GM11168 (cell line): Measurements from ENCODE around the gene STK32B.
"Not testable (repeated sequence)": the region's sequence is repeated elsewhere in the genome, so short reads cannot be mapped to it uniquely, and the experiment has no call there.

ENCODE experiments used
- in situ Hi-C: fragments of 300-500 bp; cut with MboI; formaldehyde crosslinking; loops from one replicate; pipeline ENCODE4 v1.12.0; 2022; ENCODE audit warnings: low sequenced_read_pairs; ENCODE audit not compliant: unreplicated experiment

Gene STK32B

DNA sequence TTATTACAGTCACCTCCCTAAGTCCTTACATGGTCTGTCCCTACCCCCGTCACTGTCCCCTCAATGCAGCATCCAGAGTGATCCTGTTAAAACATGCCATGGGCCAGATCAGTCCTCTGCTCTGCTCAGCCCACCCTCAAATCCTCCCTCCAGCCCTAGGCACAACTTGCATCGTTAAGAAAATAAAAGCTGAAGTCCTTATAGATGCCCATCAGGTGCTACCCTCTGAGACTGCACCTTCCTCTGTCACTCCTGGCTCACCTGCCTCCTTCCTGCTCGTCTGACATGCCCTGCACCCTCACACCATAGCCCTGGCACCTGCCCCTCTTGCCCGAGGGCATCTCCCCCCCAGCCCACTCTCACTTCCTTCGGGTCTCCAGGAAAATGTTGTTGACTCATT, 4.1 kb downstream of the STK32B start:
- in situ Hi-C loops: no loop called here

DNA sequence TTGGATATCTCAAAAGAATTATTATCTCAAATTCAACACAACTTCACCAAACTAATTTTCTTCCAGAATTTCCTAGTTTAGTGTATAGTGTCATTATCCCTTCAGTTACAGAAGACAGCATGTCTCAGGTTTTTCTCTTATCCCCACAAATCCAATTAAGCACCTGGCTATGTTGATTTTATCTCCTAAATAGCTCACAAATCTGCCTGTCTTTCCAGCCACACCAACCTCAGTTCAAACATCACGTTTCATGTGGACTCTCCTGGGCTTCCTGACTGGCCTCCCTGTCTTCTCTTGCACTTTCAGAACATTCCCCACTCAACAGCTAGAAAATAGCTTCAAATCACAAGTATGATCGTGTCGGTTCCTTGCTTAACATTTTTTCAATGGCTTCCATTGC, 14.8 kb downstream of the STK32B start:
- in situ Hi-C loops: no loop called here

- in situ Hi-C loops: not testable (repeated sequence)
Observed at GRCh38 chr4:5066968-5067367, 15.7 kb downstream of the STK32B start.

GRCh38 chr4:5067908-5068307, 16.6 kb downstream of the STK32B start:
- in situ Hi-C loops: no loop called here

DNA sequence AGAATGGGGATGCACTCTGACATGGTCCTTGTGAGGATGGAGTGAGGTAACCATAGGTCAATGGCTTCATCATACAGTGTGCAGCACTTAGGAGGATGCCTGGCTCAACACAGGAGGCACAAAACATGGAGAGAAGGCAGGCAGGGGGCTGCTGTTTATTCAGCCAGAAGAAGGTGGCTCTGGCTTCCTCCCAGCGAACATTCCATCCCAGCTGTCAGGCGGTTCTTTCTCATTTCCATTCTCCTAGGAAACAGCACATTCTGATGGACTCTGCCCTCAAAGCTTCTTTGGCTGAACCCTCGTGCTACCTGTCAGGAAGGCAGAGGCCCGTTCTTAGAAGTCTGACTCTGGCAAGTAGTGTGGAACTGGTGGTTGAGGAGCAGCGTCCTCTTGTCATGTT, 18.6 kb downstream of the STK32B start:
- in situ Hi-C loops: no loop called here

DNA sequence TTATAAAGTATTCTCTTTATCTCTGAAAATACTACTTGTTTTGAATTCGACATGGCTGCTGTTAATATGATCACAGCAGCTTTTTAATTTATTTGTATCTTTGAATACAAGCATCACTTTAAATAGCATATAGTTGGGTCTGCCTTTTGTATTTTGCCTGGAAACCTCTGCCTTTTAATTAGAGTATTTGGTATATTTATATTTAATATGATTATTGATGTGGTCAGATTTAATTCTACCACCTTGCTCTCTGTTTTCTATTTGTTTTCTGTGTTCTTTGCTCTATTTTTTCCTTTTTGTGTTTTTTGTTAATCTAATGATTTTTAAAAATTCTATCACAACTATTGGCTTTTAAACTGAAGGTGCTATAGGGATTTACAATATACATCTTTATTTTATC, 21.7 kb downstream of the STK32B start:
- in situ Hi-C loops: no loop called here

GRCh38 chr4:5078009-5078408, 26.7 kb downstream of the STK32B start:
- in situ Hi-C loops: no loop called here

DNA sequence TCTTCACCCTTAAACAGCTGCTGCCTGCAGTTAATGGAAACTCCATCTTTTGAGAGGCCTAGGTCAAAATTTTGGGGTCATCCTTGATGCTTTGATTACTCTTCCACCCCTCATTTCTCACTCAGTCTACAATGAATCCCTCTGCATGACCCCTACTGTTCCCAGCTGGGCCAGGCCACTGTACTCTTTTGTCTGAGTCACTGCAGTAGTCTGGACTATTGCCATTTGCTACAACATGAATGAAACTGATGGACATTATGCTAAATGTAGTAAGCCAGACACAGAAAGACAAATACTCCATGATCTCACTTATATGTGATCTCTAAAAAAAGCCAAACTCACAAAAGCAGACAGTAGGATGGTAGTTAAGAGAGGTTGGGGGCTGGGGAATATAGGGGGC, 28.3 kb downstream of the STK32B start:
- in situ Hi-C loops: no loop called here

DNA sequence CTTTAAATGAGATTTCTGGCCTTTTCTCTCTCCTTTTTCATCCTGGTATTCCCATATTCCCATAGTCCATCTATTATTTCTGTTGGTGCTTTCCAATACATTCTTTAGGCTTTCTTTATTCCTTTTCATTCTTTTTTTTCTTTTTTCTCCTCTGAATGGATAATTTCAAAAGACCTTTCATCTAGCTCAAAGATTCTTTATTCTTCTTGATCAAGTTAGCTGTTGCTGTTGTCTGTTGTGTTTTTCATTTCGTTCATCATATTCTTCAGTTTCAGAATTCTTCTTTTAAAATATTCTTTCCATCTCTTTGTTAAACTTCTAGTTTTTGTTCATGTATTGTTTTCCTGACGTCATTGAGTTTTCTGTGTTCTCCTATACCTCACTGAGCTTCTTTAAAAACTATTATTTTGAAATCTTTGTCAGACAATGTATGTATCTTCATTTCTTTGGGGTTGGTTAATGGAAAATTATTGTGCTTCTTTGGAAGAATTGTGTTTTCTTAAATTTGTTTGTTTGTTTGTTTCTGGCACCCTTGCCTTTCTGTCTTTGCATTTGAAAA, 30.2 kb downstream of the STK32B start:
- in situ Hi-C loops: no loop called here

DNA sequence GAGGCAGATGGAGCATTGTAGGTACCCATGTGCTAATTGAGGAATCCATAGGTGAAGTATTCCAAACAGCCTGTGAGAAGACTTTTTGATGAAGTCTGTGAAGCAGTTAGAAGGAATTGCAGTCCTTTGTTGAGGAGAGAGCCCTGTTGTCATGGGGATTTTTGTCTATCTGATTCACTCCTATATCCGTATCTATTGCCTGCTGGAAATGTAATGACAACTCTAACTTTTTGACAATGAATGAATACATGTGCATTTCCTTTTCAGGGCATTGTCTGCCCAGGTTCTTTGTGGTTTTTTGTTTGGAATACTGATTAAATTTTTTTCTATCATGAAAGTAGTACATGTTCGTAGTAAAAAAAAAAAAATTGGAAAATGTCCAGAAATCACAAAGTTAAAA, 31.1 kb downstream of the STK32B start:
- in situ Hi-C loops: no loop called here

- in situ Hi-C loops: no loop called here
Observed at GRCh38 chr4:5084911-5085475, 33.7 kb downstream of the STK32B start.

DNA sequence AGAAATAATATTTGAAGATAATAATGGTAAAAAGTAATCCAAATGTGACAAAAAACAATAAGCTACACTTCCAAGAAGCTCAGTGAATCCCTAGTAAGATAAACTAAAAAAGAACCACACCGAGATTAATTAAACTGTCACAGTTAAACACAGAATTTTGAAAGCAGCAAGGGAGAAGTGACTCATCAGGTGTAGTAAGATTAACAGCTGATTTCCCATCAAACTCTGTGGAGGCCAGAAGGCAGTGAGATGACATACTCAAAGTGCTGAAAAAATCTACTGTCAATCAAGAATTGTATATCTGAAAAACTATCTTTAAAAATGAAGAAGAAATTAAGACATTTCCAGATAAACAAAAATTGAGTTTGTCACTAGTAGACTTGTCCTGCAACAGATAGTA, 35.3 kb downstream of the STK32B start:
- in situ Hi-C loops: no loop called here

DNA sequence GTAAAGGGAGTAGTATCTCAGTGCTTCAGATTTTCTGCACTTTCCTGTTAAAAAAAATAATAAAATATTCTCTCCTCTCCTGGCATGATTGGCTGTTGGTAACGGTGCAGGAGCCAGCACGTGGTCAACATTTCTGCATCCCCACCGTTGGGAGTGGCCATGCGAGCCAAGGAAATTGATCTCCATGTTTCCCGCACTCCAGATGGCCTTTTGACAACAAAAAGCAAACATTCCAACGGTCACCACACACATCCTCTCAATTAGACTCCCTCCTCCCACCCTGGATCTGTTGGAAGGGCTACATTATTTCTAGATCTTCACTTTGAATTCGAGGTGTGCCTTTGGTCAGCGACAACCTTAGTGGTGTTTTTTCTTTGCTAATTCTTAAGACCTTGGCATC, 45.0 kb downstream of the STK32B start:
- in situ Hi-C loops: no loop called here

GRCh38 chr4:5098176-5098575, 46.9 kb downstream of the STK32B start:
- in situ Hi-C loops: no loop called here

GRCh38 chr4:5100336-5100735, 49.1 kb downstream of the STK32B start:
- in situ Hi-C loops: no loop called here

GRCh38 chr4:5100986-5101385, 49.7 kb downstream of the STK32B start:
- in situ Hi-C loops: no loop called here

DNA sequence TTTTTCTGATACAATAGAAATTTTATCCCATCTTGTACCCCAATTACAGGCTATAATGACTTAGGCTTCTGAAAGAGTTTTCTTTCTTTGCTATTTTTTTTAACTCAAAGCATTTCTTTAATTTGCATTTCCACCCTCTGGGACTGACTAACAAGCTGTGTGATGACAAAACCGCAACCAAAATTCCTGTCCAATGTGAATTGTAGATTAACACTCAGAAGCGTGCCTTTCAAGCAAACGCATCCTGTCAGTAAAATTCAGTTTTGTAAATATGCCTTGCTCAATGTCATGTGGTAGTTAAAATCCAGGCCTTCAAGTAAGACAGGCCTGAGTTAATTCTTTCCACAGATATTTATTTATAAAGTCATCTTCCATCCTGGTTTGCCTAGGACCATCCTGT, 50.3 kb downstream of the STK32B start:
- in situ Hi-C loops: no loop called here

- in situ Hi-C loops: no loop called here
Observed at GRCh38 chr4:5110901-5111300, 59.6 kb downstream of the STK32B start.

- in situ Hi-C loops: no loop called here
Observed at GRCh38 chr4:5112333-5113095, 61.2 kb downstream of the STK32B start.

GRCh38 chr4:5114950-5115349, 63.7 kb downstream of the STK32B start:
- in situ Hi-C loops: no loop called here

- in situ Hi-C loops: no loop called here
Observed at GRCh38 chr4:5118091-5118786, 67.0 kb downstream of the STK32B start.
